Kidney (tissue), 14 donors: ENCODE data around the gene IFNA1. TPM values are rescaled to one million over a fixed set of nuclear protein-coding genes. Genes with fewer than 3 reads are reported as not detected.
A peak's percentile ranks its signal among the peaks of the same experiment; 100 is the strongest.
"Not testable (repeated sequence)": the region's sequence is repeated elsewhere in the genome, so short reads cannot be mapped to it uniquely, and the experiment has no call there.

Source experiments
- DNase-seq, 5 donors: peaks; one replicate each; pipeline ENCODE4 v3.0.0-alpha.2; 2013 to 2020
- FAIRE-seq: peaks from 2 replicates; lab custom pipeline; 2012; peaks lifted over from hg19 to GRCh38; lab: Jason Lieb, UNC
- H3K27ac ChIP-seq, 2 donors: one replicate each; pipeline ENCODE4 v1.7.0; 2013; ENCODE audit warnings: low read depth in 2 of 2, low read length in 2 of 2, inconsistent platforms in 1 of 2
- H3K27me3 ChIP-seq: one replicate; pipeline ENCODE4 v1.7.1; 2013; ENCODE audit warnings: low read length, inconsistent platforms; ENCODE audit not compliant: control insufficient read depth, insufficient read depth
- H3K36me3 ChIP-seq, 3 donors: one replicate each; pipeline versions ENCODE4 v1.7.0 to v1.7.1; 2013; ENCODE audit warnings: low read length in 3 of 3, control low read depth in 1 of 3, inconsistent platforms in 1 of 3; ENCODE audit not compliant: insufficient read depth in 3 of 3, control insufficient read depth in 2 of 3
- H3K4me1 ChIP-seq, 3 donors: one replicate each; pipeline versions ENCODE4 v1.7.0 to v1.7.1; 2013; ENCODE audit warnings: low read length in 3 of 3, inconsistent platforms in 1 of 3, low read depth in 1 of 3; ENCODE audit not compliant: control insufficient read depth in 2 of 3, insufficient read depth in 2 of 3
- H3K4me3 ChIP-seq, 3 donors: one replicate each; pipeline versions ENCODE4 v1.7.0 to v1.8.1; 2013; ENCODE audit warnings: low read length in 3 of 3, control low read depth in 1 of 3, inconsistent platforms in 1 of 3
- H3K9ac ChIP-seq, 3 donors: one replicate each; pipeline versions ENCODE4 v1.7.0 to v1.7.1; 2013; ENCODE audit warnings: low read length in 3 of 3, control low read depth in 1 of 3, inconsistent platforms in 1 of 3
- H3K9me3 ChIP-seq, 3 donors: one replicate each; pipeline versions ENCODE4 v1.7.0 to v1.7.1; 2013; ENCODE audit warnings: low read length in 3 of 3, control low read depth in 1 of 3, inconsistent platforms in 1 of 3; ENCODE audit not compliant: control insufficient read depth in 2 of 3, insufficient read depth in 1 of 3
- intact Hi-C: fragments of 100-400 bp; cut with DNase I; formaldehyde crosslinking; loops from one replicate; pipeline ENCODE4 v1.11.1; 2022
- polyA plus RNA-seq: library from polyadenylated mRNA; stranded (reverse); fragments of 350-450 nt; fragmentation: Illumina TruSeq; extraction: RNeasy Lipid Tissue Mini Kit (QIAGEN cat#74804); gene quantifications from one replicate; pipeline ENCODE4 v1.2.3, GENCODE V29; 2014; ENCODE audit warnings: low read depth, low replicate concordance; ENCODE audit not compliant: insufficient read depth
- total RNA-seq: library from RNA; stranded (reverse); fragmentation: NEBNext Ultra II Directional; extraction: Animal tissue kit (Norgen Biotek cat#: 25700); gene quantifications from one replicate; pipeline ENCODE4 v1.2.1, GENCODE V29; 2021
- TF ChIP-seq, protein P1 (sequence below): IDR thresholded peaks from 3 replicates; pipeline ENCODE4 v1.5.1; 2012; ENCODE audit warnings: mild to moderate bottlenecking, moderate library complexity, borderline replicate concordance; ENCODE audit not compliant: insufficient read depth; ENCODE audit errors: extremely low read depth
- donor health status: control.
- donor health status: control.
- donor health status: control.
- donor health status: control.
- donor health status: control.
- donor health status: DM: yes; HTN: yes; CAD: no.
- donor health status: Normal renal cell carcinoma (clear cell type).

Gene IFNA1
- total and polyA plus RNA-seq, 2 donors from 2014 or later, result not detected

DNA sequence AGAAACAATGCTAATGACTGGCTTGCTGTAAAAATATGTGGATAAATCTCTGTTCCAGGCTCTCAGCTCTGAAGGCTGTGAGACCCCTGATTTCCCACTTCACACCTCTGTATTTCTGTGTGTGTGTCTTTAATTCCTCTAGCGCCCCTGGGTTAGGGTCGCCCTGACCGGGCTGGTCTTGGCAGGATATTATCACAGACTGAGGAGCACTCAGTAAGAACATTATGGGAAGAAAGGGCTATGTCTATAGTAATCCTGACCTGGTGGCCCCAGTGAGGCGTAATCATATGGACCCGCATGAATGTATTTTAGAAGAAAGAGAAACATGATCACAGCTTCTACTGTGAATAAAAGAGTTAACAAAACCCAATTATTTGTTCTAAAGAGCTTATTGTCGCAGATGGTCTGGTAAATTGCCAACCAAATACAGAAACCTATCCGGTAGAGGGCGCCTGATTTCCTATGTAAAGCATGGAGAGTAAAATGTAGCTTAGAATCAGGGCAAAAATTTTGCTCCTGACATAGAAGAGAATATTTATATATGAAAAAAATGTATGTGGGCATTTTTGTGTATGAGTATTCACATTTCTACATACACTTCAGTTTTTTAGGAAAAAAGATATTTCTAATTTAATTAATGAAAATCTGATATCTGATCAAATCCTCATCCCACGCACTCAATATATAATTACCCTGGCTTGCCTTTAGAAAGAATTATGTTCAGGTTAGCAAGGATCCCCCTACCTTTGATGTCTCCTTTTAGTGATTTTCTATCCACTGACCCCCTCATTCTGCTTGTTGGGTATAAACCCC, 5.8 kb upstream of the IFNA1 start:
- Histone ChIP-seq H3K36me3 (no peaks in the 10 kb centered on the region), H3K27me3 (no peaks in the 10 kb centered on the region), H3K9me3 (no peaks in the 10 kb centered on the region), H3K4me1 (no peaks in the 10 kb centered on the region), H3K9ac (no peak overlapping the region), H3K4me3 (no peak overlapping the region), H3K27ac (no peak overlapping the region)
- TF ChIP-seq, protein P1, sequence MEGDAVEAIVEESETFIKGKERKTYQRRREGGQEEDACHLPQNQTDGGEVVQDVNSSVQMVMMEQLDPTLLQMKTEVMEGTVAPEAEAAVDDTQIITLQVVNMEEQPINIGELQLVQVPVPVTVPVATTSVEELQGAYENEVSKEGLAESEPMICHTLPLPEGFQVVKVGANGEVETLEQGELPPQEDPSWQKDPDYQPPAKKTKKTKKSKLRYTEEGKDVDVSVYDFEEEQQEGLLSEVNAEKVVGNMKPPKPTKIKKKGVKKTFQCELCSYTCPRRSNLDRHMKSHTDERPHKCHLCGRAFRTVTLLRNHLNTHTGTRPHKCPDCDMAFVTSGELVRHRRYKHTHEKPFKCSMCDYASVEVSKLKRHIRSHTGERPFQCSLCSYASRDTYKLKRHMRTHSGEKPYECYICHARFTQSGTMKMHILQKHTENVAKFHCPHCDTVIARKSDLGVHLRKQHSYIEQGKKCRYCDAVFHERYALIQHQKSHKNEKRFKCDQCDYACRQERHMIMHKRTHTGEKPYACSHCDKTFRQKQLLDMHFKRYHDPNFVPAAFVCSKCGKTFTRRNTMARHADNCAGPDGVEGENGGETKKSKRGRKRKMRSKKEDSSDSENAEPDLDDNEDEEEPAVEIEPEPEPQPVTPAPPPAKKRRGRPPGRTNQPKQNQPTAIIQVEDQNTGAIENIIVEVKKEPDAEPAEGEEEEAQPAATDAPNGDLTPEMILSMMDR, result no peak
- FAIRE-seq, result no peak
- intact Hi-C loops, result no loop called here
- DNase-seq, result peak in 1 of 5 donors; percentile 38

DNA sequence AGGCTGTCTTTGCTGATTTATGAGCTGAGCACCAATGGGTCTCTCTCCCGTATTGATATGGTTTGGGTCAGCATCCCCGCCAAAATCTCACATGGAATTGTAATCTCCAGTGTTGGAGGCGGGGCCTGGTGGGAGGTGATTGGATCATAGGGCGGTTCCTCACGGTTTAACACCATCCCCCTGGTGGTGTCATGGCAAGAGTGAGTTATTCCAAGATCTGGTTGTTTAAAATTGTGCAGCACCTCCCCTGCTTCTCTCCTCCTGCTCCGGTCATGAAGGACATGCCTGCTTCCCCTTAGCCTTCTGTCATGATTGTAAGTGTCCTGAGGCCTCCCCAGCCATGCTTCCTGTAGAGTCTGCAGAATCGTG, 5.2 kb upstream of the IFNA1 start:
- H3K27me3 ChIP-seq, H3K4me3 ChIP-seq, H3K36me3 ChIP-seq, H3K9me3 ChIP-seq, DNase-seq, FAIRE-seq, intact Hi-C loops, H3K9ac ChIP-seq, H3K27ac ChIP-seq, H3K4me1 ChIP-seq: not testable (repeated sequence)

DNA sequence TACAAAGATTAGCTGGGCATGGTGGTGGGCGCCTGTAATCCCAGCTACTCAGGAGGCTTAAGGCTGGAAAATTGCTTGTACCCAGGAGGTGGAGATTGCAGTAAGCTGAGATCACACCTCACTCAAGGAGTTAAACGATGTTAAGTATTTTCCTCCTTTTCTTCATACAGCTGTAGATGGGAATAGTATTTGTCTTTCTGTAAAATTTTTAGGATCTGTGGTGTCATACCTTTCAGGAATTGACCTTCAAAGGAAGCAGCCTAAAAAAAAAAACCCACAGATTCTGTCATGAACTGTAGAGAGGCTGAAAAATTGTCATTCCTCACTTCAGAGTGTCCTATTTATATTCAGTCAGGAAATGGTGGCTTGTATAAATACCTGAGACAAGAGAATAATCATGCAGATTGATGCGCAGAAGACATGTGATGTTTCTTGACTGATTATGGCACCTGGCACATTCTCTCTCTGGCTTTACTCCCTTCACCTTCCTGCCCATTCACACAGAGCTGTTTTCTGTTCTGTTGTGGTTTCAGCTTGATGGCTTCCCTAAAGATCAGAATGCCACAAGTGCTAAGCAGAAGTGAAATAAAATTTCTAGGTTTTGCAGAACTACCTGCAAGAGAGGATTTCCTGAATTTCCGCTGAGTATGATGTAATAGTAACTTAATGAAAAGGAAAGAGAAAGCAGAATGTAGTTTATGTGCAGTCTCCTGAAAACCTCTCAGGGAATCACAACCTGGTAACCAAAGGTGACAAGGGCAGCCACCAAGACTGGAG, 3.8 kb downstream of the IFNA1 start:
- no peak overlapping the region for H3K4me3 ChIP-seq
- no peaks in the 10 kb centered on the region for H3K27me3 ChIP-seq
- no peak for FAIRE-seq
- intact Hi-C loops, result no loop called here
- no peak overlapping the region for H3K9ac ChIP-seq
- no peaks in the 10 kb centered on the region for H3K9me3 ChIP-seq
- no peak overlapping the region for H3K27ac ChIP-seq
- no peaks in the 10 kb centered on the region for H3K36me3 ChIP-seq
- DNase-seq, result no peak
- H3K4me1 ChIP-seq, result no peaks in the 10 kb centered on the region
- TF ChIP-seq, protein P1, result no peak

DNA sequence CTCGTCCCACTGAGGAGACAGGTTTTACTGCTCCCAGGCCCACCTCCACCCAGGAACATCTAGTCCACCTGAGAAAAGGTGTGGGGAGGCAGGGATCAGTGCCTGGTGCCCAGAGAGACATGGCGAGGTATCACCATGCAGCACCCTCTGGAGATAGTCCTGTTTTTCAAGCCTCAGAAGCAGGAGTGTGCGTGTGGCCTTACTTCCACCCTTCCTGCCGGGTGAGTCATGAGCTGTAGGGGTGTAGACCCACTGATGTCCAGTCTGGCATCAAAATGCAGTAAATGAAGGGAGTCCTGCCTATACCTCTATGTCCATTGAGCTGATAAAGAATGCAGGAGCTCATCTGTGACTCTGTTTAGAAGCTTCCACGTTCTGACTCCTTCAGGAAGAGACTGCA, 9.1 kb downstream of the IFNA1 start:
- DNase-seq, H3K27ac ChIP-seq, H3K9ac ChIP-seq, H3K9me3 ChIP-seq, H3K4me3 ChIP-seq, FAIRE-seq, H3K27me3 ChIP-seq, H3K36me3 ChIP-seq, intact Hi-C loops, H3K4me1 ChIP-seq: not testable (repeated sequence)
